ENCODE results near the gene THRA.

- TF ChIP-seq, protein P1, sequence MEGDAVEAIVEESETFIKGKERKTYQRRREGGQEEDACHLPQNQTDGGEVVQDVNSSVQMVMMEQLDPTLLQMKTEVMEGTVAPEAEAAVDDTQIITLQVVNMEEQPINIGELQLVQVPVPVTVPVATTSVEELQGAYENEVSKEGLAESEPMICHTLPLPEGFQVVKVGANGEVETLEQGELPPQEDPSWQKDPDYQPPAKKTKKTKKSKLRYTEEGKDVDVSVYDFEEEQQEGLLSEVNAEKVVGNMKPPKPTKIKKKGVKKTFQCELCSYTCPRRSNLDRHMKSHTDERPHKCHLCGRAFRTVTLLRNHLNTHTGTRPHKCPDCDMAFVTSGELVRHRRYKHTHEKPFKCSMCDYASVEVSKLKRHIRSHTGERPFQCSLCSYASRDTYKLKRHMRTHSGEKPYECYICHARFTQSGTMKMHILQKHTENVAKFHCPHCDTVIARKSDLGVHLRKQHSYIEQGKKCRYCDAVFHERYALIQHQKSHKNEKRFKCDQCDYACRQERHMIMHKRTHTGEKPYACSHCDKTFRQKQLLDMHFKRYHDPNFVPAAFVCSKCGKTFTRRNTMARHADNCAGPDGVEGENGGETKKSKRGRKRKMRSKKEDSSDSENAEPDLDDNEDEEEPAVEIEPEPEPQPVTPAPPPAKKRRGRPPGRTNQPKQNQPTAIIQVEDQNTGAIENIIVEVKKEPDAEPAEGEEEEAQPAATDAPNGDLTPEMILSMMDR (IDR thresholded peaks at IDR 0.05; ENCODE audit: insufficient read depth, low read length) = no peak
- TF ChIP-seq POLR2AphosphoS5 (IDR thresholded peaks at IDR 0.05; ENCODE audit: low read depth) (no peak), SPI1 (IDR thresholded peaks at IDR 0.05; ENCODE audit: borderline replicate concordance, low read depth) (no peak)
Observed at GRCh38 chr17:40031706-40032105, 31.1 kb upstream of the THRA start.
